GM18868 (cell line): ENCODE results near the gene UAP1.

Source experiments
- ATAC-seq: cut with Tn5 transposase; IDR thresholded peaks from one replicate; pipeline ENCODE4 v1.9.1; 2021; ENCODE audit warnings: mild to moderate bottlenecking, moderate library complexity; ENCODE audit not compliant: unreplicated experiment

Gene UAP1

DNA sequence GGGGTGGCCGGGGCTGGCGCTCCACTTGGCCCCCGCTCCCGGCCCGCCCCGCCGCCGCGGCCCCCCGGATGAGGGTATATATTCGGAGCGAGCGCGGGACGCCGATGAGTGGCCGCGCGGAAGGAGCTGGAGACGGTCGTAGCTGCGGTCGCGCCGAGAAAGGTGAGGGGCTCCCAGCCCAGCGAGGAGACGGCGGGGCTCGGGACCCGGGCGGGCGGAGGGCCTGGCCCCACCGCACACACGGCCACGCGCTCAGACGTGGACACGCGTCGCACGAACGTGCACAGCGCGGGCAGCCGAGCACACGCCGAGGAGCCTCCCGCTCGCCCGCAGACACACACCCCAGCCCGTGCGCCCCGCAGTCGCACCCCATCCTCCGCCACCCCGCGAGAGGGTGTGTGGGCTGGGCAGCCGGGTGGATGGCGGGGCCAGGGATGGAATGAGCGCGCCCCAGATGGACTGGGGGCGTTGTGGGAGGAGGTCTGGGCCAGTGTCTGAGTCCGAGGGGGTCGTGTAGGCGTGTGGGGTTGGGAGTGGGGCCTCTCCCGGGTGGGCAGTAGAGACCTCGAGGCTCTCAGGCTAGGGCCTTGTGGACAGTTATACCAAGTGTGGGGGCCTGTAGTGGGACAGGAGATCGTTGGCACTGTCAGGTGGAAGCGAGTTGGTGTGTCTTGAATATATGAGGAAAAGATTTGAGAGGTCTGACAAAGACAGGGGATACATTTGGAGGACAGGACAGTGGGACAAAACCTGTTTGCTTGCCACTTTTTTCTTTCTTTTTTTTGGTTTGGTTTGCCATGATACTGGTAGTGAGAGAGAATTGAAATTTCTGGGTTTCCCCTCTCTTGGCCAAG is at the start of gene UAP1:
TSS of gene UAP1 (plus strand) at position 107 of the 854 bp plus-strand sequence. CDS start 4,347 bp downstream, outside the sequence.
- peak; percentile 33 for ATAC-seq

DNA sequence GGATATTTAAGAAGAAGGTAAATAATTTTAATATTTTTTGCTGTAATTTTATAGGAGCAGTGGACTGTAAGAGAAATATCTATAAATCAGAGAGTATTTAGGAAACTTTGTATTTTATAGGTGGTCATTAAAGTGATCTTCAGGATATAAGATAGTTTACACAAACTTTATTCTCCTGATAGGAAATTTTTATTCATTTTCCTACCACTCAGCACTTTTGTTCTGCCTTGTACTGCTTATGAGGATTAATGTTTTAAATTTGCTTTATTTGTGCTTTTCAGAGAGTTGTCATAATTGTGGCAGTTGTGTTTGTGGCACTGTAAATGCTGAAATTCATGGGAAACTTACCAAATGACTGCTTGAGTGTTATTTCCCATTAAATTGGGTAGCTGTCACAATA is 34.2 kb upstream of the UAP1 start:
- ATAC-seq: no peak

DNA sequence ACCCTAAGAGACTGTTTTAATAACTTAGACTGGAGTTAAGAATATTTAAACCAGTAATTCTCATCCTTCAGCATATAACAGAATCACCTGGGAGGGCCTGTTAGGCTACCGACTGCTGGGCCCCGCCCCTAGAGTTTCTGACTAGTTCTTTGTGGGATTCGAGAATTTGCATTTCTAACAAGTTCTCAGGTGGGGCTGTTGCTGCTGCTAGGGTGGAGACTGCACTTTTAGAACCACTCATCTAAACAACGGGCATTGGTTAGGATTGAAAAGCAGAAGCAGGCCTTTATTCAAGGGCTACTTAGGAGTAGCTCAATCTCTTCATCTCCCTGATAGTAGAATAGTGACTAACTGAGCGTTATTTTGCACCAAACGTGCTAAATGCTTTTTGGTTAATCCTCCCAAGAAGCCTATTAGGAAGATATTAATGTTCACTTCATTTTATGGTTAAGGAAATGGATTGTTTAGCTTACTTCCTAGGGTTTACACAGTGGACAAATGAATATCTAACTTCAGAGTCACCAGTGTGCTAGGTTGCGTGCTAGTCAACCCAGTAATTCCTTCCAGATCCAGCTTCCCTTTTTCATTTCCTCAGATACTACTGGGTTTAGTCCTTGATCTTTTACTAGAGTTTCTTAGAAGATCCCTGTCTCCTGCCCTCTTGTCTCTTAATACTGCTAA is 31.1 kb upstream of the UAP1 start:
- peak; percentile 98 for ATAC-seq

GRCh38 chr1:162530988-162531319 is 30.6 kb upstream of the UAP1 start:
- ATAC-seq: no peak

DNA sequence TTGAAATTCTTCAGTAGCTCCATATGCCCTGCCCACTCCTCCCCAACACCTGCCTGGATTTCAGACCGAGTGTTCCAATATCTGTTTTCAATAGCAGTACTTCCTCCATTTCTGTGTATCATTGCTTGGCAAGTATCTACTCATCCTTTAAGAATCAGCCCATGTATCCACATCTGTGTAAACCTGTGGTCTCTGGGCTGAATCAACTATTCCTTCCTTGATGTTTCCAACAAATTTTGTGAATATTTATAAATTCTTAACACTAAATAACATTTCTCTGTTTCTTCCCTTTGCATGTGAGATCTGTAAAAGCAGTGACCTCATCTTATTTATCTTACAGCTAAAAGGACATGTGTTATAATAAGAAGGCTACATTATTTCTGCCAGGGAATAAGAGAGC is 26.0 kb upstream of the UAP1 start:
- ATAC-seq: no peak

- ATAC-seq: no peak
These were observed 25.0 kb upstream of the UAP1 start for GRCh38 chr1:162536511-162536910.

DNA sequence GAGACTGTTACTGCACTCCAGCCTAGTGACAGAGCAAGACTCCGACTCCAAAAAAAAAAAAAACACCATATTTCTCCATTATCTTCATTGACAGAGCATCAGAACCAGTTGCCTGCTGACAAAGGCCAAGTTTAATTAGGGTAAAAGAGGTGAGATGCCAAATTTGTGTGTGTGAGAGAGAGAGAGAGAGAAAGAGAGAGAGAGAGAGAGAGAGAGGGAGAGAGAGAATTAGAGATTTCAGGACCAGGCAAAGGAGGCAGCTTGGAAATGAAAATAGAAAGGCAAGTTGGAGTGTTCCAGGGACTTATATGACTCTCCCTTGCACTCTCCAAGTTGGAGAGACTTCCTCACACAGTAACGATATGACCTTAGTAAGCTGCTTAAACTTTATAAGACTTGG is 24.3 kb upstream of the UAP1 start:
- ATAC-seq: no peak

DNA sequence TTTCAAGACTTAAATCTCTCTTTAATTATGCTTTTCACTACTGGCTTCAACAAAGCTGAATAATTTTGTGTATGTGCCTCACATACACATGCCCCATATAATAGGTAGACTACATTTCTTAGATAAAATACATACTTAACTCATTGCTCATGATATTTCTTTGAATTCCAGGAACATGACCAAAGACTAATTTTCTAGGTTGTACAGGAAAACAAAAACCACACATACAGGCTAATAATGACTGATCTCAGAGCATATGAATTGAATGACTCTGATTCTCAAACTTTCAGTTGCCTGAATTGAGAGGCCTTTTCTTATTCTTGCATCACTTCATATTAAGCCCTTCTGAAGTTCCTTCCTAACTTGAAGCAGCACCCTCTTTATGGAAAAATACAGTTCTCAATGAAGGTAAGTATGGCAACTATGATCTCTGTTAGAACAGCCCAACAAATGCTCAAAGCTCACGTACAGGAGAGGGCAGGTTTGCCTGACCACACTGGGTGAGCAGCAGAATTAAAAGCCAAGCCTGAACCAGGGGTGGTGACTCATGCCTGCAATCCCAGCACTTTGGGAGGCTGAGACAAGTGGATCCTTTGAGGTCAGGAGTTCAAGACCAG is 22.6 kb upstream of the UAP1 start:
- ATAC-seq: no peak

GRCh38 chr1:162541619-162542141 is 19.8 kb upstream of the UAP1 start:
- no peak for ATAC-seq

DNA sequence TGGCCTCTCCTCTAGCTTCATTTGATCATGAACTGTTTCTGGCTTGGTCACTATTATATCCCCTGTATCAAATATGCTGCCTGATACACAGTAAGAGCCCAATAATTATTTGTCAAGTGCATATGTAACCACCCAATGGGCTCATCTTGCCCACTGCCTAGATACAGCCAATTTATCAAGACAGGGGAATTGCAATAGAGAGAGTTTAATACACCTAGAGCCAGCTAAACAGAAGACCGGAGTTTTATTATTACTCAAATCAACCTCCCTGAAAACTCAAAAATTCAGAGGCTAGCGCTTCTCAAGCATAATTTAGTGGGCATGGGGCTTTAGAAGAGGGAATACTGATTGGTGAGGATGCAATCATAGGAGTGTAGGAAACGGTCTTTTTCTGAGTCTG is 18.3 kb upstream of the UAP1 start:
- no peak for ATAC-seq

DNA sequence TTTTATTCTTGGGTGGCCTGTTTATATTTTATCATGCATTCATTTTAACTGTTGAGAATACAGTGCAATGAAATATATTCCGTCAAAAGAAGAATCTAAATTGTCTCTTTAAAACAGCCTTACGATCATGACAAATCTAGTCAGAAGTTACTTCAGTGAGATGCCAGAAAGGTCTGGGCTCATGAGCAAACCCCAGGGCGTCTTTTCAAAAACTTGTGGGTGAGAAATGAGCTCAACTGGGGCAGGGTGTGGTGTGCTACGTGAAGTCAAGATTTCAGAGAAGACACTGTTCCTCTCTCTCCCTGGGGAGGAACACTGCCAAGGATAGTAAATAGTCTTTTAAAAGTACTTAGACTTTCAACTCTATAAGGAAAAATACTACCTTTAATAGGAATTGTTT is 13.4 kb upstream of the UAP1 start:
- ATAC-seq: no peak

- no peak for ATAC-seq
These were observed 12.5 kb upstream of the UAP1 start for GRCh38 chr1:162549001-162549400.

- no peak for ATAC-seq
These were observed 10.6 kb upstream of the UAP1 start for GRCh38 chr1:162550925-162551324.

- no peak for ATAC-seq
These were observed 9.4 kb upstream of the UAP1 start for GRCh38 chr1:162551969-162552683.

- ATAC-seq: no peak
These were observed 8.8 kb upstream of the UAP1 start for GRCh38 chr1:162552684-162553252.

- ATAC-seq: no peak
These were observed 7.3 kb upstream of the UAP1 start for GRCh38 chr1:162554258-162554657.

GRCh38 chr1:162557536-162557935 is 4.0 kb upstream of the UAP1 start:
- no peak for ATAC-seq

GRCh38 chr1:162560303-162561036 is 1.1 kb upstream of the UAP1 start:
- ATAC-seq: no peak

GRCh38 chr1:162561037-162561615 is 396 bp upstream of the UAP1 start:
- ATAC-seq: peak; percentile 94

DNA sequence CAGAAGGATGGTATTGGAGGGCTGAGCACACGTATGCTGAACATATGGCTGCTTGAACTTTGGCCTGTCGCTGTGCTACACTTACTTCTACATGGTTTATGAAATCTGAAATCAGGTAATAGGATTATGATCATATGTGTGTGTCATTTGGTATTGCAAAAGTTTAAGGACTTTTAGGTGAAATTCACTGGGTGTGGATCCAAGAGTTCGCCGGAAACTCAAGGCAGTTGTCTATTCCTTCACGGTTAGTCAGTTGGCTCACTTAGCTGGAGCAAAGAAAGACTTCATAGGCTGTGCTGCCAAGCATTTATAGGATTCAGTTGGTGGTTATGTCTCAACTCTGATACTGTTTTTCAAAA is 927 bp downstream of the UAP1 start:
- ATAC-seq: no peak
